PFSK-1 (cell line): ENCODE data around the gene FOXM1.

ENCODE experiments used
- POLR2AphosphoS5 ChIP-seq: IDR thresholded peaks from 2 replicates; pipeline ENCODE4 v1.6.1; 2012; ENCODE audit warnings: low read depth, mild to moderate bottlenecking, control low read depth, low read length, moderate library complexity
- TF ChIP-seq, protein P1 (sequence below), 2 experiments: IDR thresholded peaks; 2 replicates each; pipeline versions ENCODE4 v1.6.1 to v1.8.0; 2011 to 2012; ENCODE audit warnings: low read depth in 2 of 2, low read length in 2 of 2, control low read depth in 1 of 2, inconsistent platforms in 1 of 2, mild to moderate bottlenecking in 1 of 2, moderate library complexity in 1 of 2; ENCODE audit not compliant: insufficient read depth in 1 of 2

DNA sequence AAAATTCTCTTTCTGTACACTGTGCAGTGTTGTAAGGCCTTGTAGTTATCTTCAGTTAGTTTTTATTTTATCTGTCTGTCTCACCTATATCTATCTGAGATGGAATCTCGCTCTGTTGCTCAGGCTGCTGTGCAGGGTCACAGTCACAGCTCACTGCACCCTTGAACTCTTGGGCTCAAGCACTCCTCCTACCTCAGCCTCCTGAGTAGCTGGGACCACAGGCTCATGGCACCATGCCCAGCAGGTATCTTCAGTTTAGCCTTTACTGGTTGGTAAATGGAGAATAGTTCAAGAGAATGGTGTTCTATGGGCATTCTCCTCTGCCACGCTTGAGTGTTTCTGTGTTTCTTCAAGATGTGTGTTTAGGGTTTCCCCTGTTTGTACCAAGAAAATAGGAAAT lies 27.3 kb upstream of the FOXM1 start:
- no peak for TF ChIP-seq POLR2AphosphoS5
- TF ChIP-seq, protein P1, sequence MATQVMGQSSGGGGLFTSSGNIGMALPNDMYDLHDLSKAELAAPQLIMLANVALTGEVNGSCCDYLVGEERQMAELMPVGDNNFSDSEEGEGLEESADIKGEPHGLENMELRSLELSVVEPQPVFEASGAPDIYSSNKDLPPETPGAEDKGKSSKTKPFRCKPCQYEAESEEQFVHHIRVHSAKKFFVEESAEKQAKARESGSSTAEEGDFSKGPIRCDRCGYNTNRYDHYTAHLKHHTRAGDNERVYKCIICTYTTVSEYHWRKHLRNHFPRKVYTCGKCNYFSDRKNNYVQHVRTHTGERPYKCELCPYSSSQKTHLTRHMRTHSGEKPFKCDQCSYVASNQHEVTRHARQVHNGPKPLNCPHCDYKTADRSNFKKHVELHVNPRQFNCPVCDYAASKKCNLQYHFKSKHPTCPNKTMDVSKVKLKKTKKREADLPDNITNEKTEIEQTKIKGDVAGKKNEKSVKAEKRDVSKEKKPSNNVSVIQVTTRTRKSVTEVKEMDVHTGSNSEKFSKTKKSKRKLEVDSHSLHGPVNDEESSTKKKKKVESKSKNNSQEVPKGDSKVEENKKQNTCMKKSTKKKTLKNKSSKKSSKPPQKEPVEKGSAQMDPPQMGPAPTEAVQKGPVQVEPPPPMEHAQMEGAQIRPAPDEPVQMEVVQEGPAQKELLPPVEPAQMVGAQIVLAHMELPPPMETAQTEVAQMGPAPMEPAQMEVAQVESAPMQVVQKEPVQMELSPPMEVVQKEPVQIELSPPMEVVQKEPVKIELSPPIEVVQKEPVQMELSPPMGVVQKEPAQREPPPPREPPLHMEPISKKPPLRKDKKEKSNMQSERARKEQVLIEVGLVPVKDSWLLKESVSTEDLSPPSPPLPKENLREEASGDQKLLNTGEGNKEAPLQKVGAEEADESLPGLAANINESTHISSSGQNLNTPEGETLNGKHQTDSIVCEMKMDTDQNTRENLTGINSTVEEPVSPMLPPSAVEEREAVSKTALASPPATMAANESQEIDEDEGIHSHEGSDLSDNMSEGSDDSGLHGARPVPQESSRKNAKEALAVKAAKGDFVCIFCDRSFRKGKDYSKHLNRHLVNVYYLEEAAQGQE (IDR thresholded peaks at IDR 0.05; ENCODE audit: insufficient read depth in 1 of 2, low read depth in 2 of 2, low read length in 2 of 2), result no peak
